LNCaP clone FGC (cell line): Measurements from ENCODE around the gene LIN7C.

Experiments
- DNase-seq: peaks from one replicate; pipeline ENCODE4 v3.0.0-alpha.2; 2011; ENCODE audit warnings: low read depth
- H3K4me3 ChIP-seq: 2 replicates; pipeline ENCODE4 v1.5.1; 2011; ENCODE audit warnings: mild to moderate bottlenecking, low read depth, low read length, control low read depth
- TF ChIP-seq, protein P1 (sequence below): IDR thresholded peaks from 2 replicates; pipeline ENCODE4 v1.5.1; 2012; ENCODE audit warnings: mild to moderate bottlenecking; ENCODE audit not compliant: control insufficient read depth, insufficient read depth; ENCODE audit errors: extremely low read depth

Gene LIN7C, protein sequence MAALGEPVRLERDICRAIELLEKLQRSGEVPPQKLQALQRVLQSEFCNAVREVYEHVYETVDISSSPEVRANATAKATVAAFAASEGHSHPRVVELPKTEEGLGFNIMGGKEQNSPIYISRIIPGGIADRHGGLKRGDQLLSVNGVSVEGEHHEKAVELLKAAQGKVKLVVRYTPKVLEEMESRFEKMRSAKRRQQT

DNA sequence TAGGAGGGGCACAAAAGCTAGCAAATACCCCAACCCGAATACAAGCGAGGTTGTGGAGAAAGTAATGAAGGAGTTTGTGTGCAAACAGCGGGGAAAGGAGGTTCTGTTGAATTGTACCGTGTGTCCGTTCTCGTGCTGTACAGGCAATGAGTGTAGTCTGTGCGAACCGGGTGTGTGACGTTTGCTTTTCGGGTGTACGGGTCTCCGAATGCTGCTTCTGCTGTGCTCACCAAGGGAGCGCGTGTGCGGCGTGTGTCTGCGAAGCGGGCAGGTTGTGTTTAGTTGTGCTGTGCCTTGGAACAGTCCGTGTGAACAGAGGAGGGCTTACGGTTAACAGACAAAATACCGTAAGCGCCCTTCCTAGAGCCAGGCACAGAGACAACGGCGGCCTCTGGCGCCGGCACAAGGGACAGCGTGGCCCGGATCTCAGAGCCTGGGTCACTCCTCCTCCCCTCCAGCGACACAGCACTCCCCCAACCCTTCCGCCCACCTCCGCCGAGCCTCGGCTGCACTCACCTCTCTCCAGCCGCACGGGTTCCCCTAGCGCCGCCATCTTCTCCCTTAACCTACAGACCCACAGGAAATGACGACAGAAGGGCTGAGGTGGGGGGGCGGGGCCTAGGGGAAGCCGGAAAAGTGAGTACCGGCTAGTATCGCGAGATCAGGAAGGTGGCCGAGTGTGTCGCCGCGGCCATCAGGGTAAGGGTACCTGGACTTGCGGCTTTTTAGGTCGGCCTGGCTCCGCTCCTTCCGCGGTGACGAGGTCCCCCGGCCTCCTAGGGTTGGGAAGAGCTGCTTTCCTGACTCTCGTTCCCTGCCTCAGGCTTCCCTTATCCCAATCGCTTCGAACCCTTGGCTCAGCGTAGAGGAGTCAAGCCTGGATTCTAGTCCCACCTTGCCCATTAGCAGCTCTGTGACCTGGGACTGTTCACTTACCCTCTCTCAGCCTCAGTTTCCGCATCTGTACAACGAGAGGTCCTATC, at the start of gene LIN7C:
Gene LIN7C, minus strand, starts transcription at position 570 of the 983 bp plus-strand sequence. Its CDS starts 17 bp downstream, at position 553.
- DNase-seq, result peak; percentile 82
- TF ChIP-seq, protein P1, sequence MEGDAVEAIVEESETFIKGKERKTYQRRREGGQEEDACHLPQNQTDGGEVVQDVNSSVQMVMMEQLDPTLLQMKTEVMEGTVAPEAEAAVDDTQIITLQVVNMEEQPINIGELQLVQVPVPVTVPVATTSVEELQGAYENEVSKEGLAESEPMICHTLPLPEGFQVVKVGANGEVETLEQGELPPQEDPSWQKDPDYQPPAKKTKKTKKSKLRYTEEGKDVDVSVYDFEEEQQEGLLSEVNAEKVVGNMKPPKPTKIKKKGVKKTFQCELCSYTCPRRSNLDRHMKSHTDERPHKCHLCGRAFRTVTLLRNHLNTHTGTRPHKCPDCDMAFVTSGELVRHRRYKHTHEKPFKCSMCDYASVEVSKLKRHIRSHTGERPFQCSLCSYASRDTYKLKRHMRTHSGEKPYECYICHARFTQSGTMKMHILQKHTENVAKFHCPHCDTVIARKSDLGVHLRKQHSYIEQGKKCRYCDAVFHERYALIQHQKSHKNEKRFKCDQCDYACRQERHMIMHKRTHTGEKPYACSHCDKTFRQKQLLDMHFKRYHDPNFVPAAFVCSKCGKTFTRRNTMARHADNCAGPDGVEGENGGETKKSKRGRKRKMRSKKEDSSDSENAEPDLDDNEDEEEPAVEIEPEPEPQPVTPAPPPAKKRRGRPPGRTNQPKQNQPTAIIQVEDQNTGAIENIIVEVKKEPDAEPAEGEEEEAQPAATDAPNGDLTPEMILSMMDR, result no peak
- peak within 1 kb of the TSS; percentile 99 for H3K4me3 ChIP-seq

DNA sequence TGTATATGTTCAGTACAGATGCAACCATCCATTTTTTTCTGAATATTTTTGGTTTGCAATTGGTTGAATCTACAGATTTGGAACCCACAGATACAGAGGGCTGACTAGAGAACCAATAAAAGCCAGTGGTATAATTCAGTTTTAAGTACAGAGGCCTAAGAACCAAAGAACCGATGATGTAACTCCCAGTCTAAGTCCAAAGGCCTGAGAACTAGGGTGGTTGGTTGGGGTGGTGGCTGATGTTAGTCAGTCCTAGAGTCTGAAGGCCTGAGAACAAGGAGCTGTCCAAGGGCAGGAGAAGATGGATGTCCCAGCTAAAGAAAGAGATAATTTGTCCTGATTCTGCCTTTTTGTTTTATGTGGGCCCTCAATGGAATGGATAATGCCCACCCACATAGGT, 48.7 kb upstream of the LIN7C start:
- TF ChIP-seq, protein P1, result no peak

DNA sequence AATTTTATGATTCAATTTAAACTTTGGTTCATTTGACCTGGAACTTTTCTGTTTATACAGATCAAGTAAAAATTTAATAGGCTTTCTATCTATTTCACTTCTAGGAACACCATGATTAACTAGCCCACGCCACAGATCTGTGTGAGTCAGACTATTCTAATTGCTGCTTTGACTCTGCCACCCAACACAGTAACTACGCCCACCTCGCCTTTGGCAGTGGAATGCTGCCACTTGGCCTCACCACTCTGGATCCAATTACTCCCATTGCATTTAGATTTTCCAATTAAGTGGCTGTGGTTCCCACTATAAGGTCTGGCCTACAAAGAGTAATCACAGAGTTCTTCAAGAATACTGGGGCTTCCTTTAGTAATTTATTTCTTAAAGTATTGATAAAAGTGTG, 46.6 kb upstream of the LIN7C start:
- DNase-seq, result no peak
- TF ChIP-seq, protein P1, result no peak
- no peak overlapping the region for H3K4me3 ChIP-seq

More for the DNA sequence above, 48.7 kb upstream of the LIN7C start:
- no peak overlapping the region for H3K4me3 ChIP-seq
- DNase-seq, result no peak

DNA sequence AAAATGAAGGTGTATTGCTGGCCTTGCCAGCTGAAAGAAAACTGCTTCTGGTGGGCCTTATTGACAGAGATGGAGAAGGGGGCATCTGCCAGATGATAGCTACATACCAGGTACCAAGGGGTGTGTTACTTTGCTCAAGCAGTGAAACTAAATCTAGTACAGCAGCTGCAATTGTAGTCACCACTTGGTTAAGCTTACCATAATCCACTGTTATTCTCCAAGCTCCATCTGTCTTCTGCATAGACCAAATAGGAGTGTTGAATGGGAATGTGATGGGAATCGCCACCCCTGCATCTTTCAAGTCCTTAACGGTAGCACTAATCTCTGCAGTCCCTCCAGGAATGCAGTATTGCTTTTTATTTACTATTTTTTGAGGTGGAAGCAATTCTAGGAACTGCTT, 45.8 kb upstream of the LIN7C start:
- H3K4me3 ChIP-seq, result no peak overlapping the region
- no peak for DNase-seq
- TF ChIP-seq, protein P1, result no peak

DNA sequence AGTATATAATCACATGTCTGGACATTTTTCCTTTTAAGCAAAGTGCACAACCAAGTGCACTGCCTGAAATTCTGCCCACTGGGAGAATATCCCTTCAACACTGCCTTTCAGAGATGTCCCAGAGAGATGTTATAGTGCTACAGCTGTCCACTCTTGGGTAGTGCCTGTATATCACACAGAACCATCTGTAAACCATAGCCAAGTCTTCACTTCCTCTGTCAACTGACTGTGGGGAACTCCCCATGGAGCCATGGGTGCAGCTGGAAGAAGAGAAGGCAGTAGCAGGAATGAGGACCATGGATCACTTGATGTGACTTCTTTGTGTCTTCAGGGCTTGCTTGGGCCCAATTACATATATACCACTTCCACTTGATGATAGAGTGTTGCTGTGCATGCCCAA, 44.6 kb upstream of the LIN7C start:
- no peak overlapping the region for H3K4me3 ChIP-seq
- TF ChIP-seq, protein P1, result no peak
- no peak for DNase-seq

DNA sequence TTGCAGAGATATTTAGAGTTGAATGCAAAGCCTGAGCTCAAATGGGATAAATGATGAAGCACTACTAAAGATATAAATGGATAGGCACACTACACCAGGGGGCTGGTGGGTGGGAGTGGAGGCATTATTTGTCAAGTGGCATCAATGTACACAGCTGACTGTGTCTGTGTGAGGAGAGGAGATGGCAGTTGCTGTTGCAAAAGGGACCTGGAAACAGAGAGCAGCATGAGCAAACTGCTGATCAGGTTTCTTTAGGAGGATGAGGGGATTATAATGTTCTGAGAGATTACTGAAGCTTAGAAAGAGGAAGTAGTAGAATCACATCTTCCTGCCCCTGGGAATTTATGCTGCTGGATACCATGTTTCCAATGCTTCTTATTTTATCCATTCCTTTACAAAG, 39.4 kb upstream of the LIN7C start:
- TF ChIP-seq, protein P1, result no peak
- no peak overlapping the region for H3K4me3 ChIP-seq
- DNase-seq, result no peak
